HG03045 (cell line): ENCODE results near the gene NELL2.
"Not testable (repeated sequence)": the region's sequence is repeated elsewhere in the genome, so short reads cannot be mapped to it uniquely, and the experiment has no call there.

Experiments
- ATAC-seq: cut with Tn5 transposase; IDR thresholded peaks from one replicate; pipeline ENCODE4 v1.9.1; 2021; ENCODE audit warnings: mild to moderate bottlenecking, moderate library complexity; ENCODE audit not compliant: unreplicated experiment

NELL2 gene

DNA sequence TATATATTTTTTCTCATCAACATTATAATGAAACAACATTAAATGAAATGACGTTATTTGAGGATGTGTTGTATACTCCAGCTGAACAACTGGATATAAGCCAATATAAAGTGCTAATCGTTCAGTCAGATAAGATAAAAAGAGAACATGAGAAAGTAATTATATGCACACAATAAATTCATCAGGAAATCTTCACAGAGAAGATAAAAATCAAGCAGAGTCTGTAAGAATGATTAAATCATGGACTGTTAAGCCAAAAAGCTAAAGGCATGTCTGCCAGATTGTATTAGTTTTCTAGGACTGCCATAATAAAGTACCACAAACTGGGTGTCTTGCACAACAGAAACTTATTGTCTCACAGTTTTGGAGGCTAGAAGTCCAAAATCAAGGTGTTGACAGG is 178.6 kb downstream of the NELL2 start:
- no peak for ATAC-seq

DNA sequence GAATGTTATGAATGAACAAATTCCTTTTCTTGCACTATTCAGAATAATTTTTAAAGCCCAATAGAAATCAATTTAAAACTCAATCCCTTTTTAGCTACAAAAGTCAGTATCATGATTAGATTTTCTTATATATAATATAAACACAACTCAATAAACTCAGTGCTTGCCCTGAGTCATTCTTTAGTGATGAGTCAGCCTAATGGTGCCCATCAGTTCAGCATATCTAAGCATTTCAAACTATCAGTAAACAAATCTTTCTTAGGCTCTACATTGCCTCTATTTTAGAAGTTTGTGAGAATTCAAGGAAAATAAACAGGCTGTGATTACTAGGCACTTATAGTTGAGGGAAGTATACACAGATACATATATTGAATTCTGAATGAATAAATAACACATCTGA is 179.6 kb downstream of the NELL2 start:
- no peak for ATAC-seq

DNA sequence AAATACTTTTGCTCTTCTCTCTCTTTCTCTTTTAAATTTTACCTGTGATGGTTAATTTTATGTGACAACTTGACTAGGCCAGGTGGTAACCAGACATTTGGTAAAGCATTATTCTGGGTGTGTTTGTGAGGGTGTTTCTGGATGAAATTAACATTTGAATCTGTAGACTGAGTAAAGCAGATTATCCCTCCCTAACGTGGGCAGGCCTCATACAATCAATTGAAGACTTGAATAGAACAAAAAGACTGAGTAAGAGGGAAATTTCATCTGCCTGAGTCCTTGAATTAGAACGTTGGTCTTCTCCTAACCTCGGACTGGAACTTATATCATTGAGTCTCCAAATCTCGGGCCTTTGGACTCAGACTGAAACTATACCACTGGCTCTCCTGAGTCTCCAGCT is 182.1 kb downstream of the NELL2 start:
- ATAC-seq: no peak

DNA sequence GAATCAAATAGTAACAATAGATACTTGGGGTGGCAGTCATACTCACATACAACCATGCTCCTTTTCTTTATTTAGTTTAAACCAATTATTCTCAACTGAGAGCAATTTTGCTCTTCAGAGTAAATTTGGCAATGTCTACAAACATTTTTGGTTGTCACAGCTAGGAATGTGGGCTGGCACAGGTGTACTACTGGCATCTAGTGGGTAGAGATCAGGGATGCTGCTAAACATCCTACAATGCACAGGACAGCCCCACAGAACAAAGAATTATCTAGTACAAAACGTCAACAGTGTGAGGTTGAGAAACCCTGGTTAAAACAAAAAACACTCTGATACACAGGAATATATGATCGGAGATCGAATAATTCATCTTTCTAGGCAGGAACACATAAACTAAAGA is 186.5 kb downstream of the NELL2 start:
- no peak for ATAC-seq

DNA sequence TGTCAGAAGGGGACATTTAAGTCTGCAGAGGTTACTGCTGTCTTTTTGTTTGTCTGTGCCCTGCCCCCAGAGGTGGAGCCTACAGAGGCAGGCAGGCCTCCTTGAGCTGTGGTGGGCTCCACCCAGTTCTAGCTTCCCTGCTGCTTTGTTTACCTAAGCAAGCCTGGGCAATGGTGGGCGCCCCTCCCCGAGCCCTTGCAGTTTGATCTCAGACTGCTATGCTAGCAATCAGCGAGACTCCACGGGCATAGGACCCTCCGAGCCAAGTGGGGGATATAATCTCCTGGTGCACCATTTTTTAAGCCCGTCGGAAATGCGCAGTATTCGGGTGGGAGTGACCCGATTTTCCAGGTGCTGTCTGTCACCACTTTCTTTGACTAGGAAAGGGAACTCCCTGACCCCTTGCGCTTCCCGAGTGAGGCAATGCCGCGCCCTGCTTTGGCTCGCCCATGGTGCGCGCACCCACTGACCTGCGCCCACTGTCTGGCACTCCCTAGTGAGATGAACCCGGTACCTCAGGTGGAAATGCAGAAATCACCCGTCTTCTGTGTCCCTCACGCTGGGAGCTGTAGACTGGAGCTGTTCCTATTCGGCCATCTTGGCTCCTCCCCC is 189.2 kb downstream of the NELL2 start:
- ATAC-seq: not testable (repeated sequence)

DNA sequence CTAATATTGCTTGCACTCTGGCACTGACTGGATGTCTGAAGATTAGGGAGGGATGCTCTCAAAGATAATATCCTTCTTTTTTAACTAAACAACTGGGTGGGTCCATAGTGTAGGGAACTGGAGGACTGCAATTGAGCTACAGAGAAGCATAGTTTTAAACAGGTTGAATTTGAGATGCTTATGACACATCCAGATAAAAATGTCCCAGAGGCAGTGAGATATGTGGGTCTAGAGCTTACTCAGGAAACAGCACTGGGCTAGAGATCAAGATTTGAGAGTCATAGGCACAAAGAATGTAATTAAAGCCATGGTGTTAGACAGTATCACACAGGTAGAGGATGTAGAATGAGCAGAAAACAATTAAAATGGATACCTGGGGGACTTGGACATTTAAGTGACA is 198.4 kb downstream of the NELL2 start:
- no peak for ATAC-seq

DNA sequence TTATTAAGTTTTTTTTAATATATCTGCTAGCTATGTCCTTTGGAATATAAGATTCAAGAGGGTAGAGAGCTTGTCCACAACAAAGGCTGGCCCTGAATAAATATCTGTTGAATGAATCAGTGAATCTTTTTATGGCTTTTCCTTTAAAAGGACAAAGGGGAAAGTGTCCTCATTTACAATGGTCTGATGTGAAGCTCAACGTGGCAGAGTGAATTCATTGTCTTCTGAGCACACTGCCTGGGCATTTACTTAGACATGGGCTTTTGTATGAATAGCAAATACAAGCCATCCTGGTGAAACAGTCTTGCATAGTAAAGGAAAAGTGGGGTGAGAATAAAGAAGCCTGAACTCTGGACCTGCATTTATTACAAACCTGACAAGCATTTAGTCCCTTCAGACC is 201.2 kb downstream of the NELL2 start:
- ATAC-seq: no peak

DNA sequence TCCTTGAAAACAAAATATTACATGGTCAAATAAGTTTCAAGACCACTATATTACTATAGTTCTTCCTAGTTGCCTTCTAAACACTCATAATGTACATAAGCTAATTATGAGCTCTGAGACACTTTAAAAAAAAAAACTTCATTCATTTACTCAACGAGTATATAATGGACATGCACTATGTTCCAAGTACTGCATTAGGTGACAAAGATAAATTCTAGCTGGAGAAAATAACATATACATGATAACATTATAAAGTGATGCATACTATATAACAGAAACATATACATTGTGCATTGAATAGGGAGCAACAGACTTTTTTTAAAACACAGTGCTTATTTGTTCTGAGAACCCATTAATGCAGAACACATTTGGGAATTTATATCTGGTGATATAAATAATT is 202.3 kb downstream of the NELL2 start:
- ATAC-seq: no peak

DNA sequence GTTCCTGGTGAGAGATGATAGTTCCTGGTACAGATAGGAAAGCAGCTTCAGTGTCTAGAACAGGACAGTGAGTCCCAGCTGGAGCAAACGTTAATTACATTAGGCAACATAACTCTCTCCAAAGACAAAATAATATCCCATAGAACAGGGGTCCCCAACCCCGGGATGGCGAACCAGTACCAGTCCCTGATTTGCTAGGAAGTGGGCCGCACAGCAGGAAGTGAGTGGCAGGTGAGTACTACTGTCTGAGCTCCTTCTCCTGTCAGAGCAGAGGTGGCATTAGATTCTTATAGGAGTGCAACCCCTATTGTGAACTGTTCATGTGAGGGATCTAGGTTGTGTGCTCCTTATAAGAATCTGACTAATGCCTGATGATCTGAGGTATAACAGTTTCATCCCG is 204.1 kb downstream of the NELL2 start:
- no peak for ATAC-seq

DNA sequence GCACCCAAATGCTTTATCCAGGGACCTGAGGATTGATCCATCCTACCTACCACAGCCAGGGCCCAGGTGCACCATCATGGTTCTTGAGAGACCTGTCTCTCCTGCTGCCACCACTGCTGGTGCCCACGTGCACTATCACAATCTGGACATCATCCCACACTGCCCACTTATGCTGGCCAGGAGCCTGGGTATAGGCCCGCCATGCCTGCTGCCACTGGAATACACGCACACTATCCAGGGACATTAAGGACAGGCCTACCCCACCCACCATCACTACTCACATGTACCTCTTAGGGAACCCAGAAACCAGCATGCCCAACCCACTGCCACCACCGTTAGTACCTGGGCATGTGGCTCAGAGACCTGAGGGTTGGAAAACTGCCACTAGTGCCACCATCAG is 207.7 kb downstream of the NELL2 start:
- ATAC-seq: no peak

DNA sequence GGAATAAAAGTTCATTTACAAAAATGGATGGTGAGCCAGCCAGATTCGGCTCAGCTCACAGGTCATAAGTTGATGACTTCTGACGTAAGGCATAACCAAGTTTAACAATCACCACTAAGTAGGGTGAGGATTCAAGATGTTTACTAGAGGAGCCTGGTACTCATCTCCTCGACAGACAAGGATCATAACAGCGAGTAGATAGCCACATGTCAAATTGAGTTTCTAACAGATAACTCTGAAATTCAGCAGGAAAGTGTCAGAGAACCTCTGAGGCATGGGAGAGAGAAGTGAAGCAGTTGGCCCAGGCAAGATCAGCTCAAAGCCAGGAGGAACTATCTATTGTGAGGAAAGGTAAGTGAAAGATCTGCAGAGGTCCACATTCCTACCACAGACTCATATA is 208.7 kb downstream of the NELL2 start:
- ATAC-seq: no peak

DNA sequence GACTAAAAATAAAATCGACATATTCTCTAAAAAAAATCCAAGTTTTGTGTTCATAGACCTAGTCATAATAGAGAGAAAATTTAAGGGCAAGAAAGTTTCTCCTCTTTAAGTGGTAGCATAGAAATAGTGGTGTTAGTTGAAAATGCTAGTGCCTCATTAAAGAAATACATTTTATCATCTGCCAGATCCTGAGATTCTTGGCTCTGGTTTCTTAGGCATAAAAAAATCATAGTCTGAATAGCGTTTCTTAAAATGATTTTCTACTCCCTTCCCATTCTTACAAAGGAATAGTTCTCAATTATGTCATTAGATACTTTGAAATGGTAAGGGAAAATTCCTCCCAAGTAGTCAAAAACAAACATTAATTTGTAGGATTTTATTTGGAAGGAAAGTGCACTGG is 212.8 kb downstream of the NELL2 start:
- ATAC-seq: no peak

DNA sequence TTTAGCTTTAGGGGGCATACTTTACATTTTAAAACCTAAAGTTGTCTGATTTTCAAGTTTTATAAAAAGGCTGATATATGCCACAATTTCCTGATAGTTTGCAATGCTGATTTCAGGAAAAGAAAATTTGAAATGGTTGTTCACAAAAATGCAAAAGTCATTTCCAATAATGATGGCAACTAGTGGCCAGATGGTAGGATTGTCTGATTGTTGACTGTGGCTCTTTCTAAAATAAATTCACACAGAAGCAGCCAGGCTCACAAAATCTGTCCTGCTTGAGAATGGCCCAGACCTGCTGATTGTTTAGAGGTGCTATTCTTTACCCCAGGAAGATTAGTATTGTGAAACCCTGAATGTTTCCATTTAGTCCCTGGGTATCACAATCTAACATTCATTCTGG is 220.3 kb downstream of the NELL2 start:
- ATAC-seq: no peak

DNA sequence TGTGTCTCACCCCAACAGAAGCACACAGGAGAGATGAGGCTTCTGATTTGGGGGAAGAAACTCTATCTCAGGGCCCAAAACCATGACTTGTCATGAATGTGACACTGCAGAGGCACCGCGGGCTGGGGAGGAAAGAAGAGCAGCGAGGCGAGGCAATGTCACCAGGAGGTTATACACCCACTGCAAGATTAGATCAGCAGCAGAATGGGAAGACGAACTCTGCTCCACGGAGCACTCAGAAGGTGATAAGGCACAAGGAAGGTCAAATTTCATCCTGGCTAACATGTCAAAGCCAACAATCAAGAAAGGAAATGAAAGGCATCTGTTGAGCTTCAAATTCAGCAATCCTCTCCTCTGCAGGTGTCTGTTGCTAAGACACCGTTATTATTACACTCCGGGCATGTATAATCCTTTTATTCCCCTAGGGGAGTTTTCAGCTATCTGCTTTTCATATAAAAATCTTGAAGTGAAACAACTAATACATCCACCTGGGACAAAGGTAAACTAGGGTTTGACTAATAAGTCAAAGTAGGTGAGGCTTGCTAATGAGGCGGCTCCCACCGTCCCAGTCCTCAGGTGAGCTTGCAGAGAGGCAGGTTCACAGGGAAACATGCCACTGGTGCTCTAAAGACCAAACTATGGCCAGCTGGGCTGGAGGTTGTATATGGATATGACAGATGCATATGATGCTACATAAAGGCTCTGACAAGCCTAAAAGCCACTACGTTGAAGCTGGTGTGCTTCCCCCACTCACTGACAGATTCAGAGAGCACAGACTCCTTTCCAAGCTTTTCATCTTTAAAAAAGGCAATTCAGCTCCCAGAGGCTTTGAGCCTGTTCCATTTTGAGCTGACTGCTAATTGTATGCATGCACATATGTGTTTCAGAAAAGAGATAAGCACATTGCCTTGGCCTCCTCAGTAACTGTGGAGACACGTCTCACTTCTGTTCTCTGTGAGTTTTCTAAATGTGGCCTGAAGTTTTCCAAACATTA is 221.2 kb downstream of the NELL2 start:
- no peak for ATAC-seq

DNA sequence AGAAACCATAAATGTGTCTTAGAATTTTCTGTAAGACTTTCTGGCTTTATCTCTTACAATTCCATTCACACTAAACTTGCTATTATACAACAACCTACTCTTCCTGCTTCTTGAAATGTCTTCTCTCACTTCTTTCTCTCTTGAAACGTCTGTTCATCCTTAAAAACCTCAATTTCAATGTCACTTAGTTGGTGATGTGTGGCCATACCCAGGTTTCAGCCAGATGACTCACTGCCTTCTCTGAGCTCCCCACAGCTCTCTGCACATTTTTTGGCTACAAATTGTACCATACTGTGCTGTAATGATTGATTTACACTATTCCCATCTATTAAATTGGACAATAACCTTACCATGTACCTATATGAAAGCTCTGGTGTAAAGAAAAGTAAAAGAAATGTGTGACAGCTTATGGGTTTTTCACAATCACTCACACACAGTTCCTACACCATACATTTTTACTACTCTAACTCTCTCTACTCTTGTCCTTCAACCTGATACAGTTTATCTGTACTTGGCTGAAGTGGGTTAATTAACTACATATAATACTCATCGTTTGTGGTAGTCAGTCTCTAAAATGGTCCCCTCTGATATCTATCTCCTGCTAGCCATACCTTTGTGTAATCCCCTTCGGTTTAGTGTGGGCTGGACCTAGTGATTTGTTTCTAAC is 222.1 kb downstream of the NELL2 start:
- ATAC-seq: no peak

DNA sequence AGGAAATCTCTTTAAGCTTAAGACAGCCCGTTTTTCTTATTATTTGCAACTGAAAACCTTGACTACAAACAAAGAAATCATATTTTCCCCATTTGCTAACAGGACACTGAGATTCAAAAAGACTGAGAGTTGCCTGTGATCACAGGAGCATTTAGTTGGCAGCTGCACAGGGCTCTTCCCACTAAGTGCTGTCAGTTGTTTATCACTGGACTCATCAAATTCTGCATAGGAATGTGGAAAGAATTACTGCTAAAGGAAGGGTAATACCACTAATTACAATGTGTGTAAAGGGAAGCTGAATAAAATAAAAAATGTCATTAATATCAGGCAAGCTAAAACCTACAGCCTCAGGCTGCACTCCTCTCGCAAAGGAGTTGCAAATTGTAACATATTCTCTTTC is 226.4 kb downstream of the NELL2 start:
- ATAC-seq: no peak

DNA sequence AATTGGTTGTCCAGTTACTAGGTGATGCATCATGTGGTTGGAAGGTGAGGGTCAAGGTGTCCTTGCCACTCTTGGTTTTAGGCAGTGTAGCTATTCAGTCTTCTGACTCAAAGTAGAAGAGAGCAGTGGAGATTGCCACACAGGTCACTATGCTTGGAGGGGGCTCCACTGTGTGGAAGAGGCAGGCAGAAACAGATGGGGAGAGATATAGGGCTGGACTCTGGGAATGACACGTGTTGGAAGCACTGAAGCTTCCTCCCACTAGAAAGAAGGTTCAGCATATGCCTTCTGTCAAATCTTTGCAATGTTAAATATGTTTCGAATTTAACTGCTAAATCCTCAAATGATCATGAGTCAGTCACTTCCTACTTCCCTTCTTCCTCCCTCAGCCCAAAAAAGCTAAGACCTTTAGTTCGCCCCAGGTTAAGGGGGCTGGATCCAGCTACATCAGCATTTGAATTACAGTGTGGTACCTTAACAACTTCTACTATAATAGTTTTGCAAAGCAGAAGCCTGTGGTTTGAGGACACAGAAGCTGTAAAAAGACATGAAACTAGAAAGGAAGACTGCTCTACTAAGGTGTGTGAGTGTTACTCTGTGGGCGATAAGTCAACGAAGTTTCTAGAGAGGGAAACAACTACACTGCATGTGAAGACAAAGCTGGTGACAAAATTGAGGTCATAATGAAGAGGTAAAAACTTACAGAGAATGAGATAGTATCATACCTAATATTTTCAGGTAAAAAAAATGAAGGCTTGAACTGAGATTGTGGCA is 228.0 kb downstream of the NELL2 start:
- no peak for ATAC-seq

DNA sequence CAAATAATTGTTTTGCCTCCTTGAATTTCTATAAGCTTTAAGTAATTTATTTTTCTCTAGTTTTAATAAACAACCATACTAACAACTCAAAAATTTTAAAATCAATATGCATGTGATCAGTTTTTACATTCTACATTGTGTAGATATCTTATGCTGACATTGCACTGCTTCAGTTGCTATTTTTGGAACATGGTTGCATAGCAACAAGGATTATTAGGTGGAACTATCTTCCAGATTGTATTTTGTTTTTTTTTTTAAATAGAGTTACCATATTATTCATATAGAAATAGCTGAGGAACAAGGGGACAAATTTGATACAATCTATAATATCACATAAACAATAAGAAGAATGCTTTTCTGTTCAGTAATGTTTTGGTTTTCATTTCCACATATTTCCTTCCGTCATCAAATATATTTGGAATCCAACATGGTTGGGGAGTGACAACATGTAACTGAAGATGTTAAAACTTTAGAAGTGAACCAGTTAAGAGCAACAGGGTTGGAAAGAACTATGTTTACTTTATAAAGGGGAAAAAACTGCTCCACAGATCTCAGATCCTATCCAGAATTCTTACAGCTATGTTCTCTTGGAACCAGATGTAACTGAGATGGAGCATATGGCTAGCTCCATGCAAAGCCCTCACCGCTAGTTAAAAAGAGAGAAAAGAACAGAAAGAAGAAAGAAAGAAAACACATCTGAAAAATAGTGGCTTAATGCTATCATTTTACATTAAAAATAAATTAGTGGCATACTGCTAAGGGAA is 235.5 kb downstream of the NELL2 start:
- ATAC-seq: no peak

DNA sequence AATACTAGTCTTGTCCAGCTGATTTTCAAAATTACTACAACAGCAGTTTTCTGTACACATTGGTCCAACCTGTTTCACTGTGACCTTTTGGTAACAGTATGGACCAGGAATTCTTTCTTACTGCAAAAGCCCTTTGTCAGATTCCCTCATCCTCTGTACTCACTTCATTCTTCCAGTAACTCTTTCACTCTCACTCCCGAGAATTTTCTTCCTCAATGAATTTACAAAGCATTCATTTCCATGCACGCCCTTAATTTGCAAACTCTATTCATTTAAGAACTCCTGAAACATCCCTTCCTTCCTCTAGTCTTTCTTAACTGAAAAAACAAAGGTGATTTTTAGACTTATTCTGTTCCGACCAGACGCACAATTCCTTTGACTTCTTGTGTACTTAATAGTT is 238.2 kb downstream of the NELL2 start:
- ATAC-seq: no peak

DNA sequence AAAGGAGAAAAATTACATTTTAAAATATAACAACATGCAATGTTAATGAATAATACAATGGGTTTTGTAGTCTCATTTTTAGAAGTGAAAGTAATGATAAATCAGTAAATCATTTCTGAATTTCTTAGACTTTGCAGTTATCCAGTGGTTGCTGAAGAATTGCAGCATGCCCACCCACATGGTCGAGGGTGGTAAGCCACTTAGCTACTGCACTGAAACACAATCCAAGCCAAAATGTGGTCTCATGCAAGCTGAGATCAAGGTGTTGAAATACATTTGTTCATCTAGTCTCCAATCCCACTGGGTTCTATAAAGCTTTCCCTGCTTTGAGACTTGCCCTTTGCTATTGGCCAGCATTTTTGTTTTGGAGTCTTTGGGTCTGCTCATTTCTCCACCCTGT is 247.9 kb downstream of the NELL2 start:
- no peak for ATAC-seq
